D721Med (cell line): ENCODE data around the gene RASGEF1C.

Source experiments
- DNase-seq: peaks from one replicate; pipeline ENCODE4 v3.0.0; 2011; ENCODE audit warnings: low spot score; ENCODE audit not compliant: insufficient read length
- FAIRE-seq: peaks from 2 replicates; lab custom pipeline; 2011; peaks lifted over from hg19 to GRCh38; lab: Jason Lieb, UNC
- CTCF ChIP-seq: IDR thresholded peaks from 2 replicates; pipeline ENCODE4 v1.5.1; 2012; ENCODE audit warnings: mild to moderate bottlenecking, control low read depth; ENCODE audit not compliant: insufficient read depth; ENCODE audit errors: missing control alignments

RASGEF1C gene

GRCh38 chr5:180216646-180217171 lies 7.7 kb upstream of the RASGEF1C start:
- DNase-seq, result no peak
- no peak for TF ChIP-seq CTCF
- no peak for FAIRE-seq

GRCh38 chr5:180215783-180216630 lies 7.0 kb upstream of the RASGEF1C start:
- FAIRE-seq, result no peak
- TF ChIP-seq CTCF, result no peak
- DNase-seq, result no peak

- no peak for FAIRE-seq
- no peak for TF ChIP-seq CTCF
- DNase-seq, result no peak
These were observed 6.1 kb upstream of the RASGEF1C start for GRCh38 chr5:180214870-180215770.

GRCh38 chr5:180213657-180214207 lies 4.7 kb upstream of the RASGEF1C start:
- DNase-seq, result no peak
- FAIRE-seq, result no peak

GRCh38 chr5:180213256-180213600 lies 4.2 kb upstream of the RASGEF1C start:
- no peak for TF ChIP-seq CTCF
- FAIRE-seq (no peak), DNase-seq (no peak)

More at GRCh38 chr5:180213657-180214207, 4.7 kb upstream of the RASGEF1C start:
- TF ChIP-seq CTCF, result no peak

- TF ChIP-seq CTCF, result no peak
- no peak for DNase-seq
- FAIRE-seq, result no peak
These were observed 3.6 kb upstream of the RASGEF1C start for GRCh38 chr5:180212363-180213255.
